Liver (tissue), 9 donors: ENCODE measurements around the gene RALGAPB. TPM values are rescaled to one million over a fixed set of nuclear protein-coding genes. Genes with fewer than 3 reads are reported as not detected.

Source experiments
- DNase-seq: peaks from one replicate; pipeline ENCODE4 v3.0.0-alpha.2; 2017; ENCODE audit warnings: low spot score
- H3K27ac ChIP-seq, 2 donors: one replicate each; pipeline ENCODE4 v1.7.0; 2013; ENCODE audit warnings: inconsistent platforms in 2 of 2, low read length in 2 of 2, control low read depth in 1 of 2, low read depth in 1 of 2, mild to moderate bottlenecking in 1 of 2
- H3K27me3 ChIP-seq, 4 donors: one replicate each; pipeline versions ENCODE4 v1.6.1 to v1.7.0; 2013; ENCODE audit warnings: low read length in 3 of 4, inconsistent platforms in 1 of 4, mild to moderate bottlenecking in 1 of 4, moderate library complexity in 1 of 4; ENCODE audit not compliant: control insufficient read depth in 4 of 4, insufficient read depth in 4 of 4
- H3K36me3 ChIP-seq, 4 donors: one replicate each; pipeline versions ENCODE4 v1.6.1 to v1.7.0; 2013; ENCODE audit warnings: low read length in 3 of 4, mild to moderate bottlenecking in 3 of 4, low read depth in 1 of 4, moderate library complexity in 1 of 4; ENCODE audit not compliant: control insufficient read depth in 4 of 4, insufficient read depth in 3 of 4
- H3K4me1 ChIP-seq, 4 donors: one replicate each; pipeline versions ENCODE4 v1.6.1 to v1.7.0; 2013; ENCODE audit warnings: low read length in 3 of 4, mild to moderate bottlenecking in 3 of 4, moderate library complexity in 1 of 4; ENCODE audit not compliant: control insufficient read depth in 4 of 4, insufficient read depth in 4 of 4
- H3K4me3 ChIP-seq, 3 donors: one replicate each; pipeline versions ENCODE4 v1.6.1 to v1.7.0; 2013; ENCODE audit warnings: low read length in 3 of 3, control low read depth in 1 of 3, low read depth in 1 of 3, mild to moderate bottlenecking in 1 of 3
- H3K9ac ChIP-seq, 2 donors: one replicate each; pipeline ENCODE4 v1.7.0; 2013; ENCODE audit warnings: low read length in 2 of 2, mild to moderate bottlenecking in 2 of 2, moderate library complexity in 2 of 2, control low read depth in 1 of 2, low read depth in 1 of 2
- H3K9me3 ChIP-seq, 4 donors: one replicate each; pipeline versions ENCODE4 v1.6.1 to v1.7.0; 2013; ENCODE audit warnings: low read length in 3 of 4; ENCODE audit not compliant: control insufficient read depth in 4 of 4
- FOXA1 ChIP-seq: IDR thresholded peaks from 2 replicates; pipeline ENCODE4 v1.6.1; 2016; ENCODE audit warnings: antibody characterized with exemption
- FOXA2 ChIP-seq: IDR thresholded peaks from 2 replicates; pipeline ENCODE4 v1.6.1; 2016; ENCODE audit warnings: antibody characterized with exemption
- GABPA ChIP-seq, 2 donors: IDR thresholded peaks in 1 of 2; conservative IDR thresholded peaks in 1 of 2; 2 replicates each; pipeline ENCODE4 v1.6.1; 2016; ENCODE audit warnings: antibody characterized with exemption in 2 of 2, mild to moderate bottlenecking in 1 of 2, moderate library complexity in 1 of 2
- HNF4A ChIP-seq, 2 donors: conservative IDR thresholded peaks; 2 replicates each; pipeline ENCODE4 v1.6.1; 2016; ENCODE audit warnings: antibody characterized with exemption in 2 of 2, mild to moderate bottlenecking in 2 of 2
- HNF4G ChIP-seq: IDR thresholded peaks from 2 replicates; pipeline ENCODE4 v1.6.1; 2016; ENCODE audit warnings: antibody characterized with exemption
- JUND ChIP-seq, 2 donors: IDR thresholded peaks; 2 replicates each; pipeline ENCODE4 v1.6.1; 2016; ENCODE audit warnings: antibody characterized with exemption in 2 of 2
- RAD21 ChIP-seq, 2 donors: IDR thresholded peaks; 2 replicates each; pipeline ENCODE4 v1.6.1; 2016; ENCODE audit warnings: antibody characterized with exemption in 2 of 2, mild to moderate bottlenecking in 2 of 2
- RXRA ChIP-seq, 2 donors: IDR thresholded peaks; 2 replicates each; pipeline ENCODE4 v1.6.1; 2017 to 2018; ENCODE audit warnings: antibody characterized with exemption in 2 of 2, mild to moderate bottlenecking in 1 of 2
- SP1 ChIP-seq: IDR thresholded peaks from 2 replicates; pipeline ENCODE4 v1.6.1; 2018; ENCODE audit warnings: antibody characterized with exemption, mild to moderate bottlenecking
- YY1 ChIP-seq: IDR thresholded peaks from 2 replicates; pipeline ENCODE4 v1.6.1; 2016; ENCODE audit warnings: antibody characterized with exemption, mild to moderate bottlenecking
- WGBS: extraction: QIAGEN DNeasy Blood & Tissue Kit; methylation state at CpG from one replicate; pipeline ENCODE4 v1.1.7; 2013; 5-methylcytosine and 5-hydroxymethylcytosine counted together
- polyA plus RNA-seq, 2 donors: library from polyadenylated mRNA; stranded (reverse) in 1 of 2; unstranded in 1 of 2; fragments of 200-250 nt in 1 of 2; fragments of >200 nt in 1 of 2; fragmentation: Nextera tagmentation in 1 of 2; extraction: Ambion mirVana in 1 of 2; gene quantifications; one replicate each; pipeline versions ENCODE4 v1.2.1 to v1.2.3, GENCODE V29; 2013 to 2015
- total RNA-seq, 2 donors: library from RNA; depleted of rRNA; stranded (reverse); fragments of >200 nt; gene quantifications; one replicate each; pipeline ENCODE4 v1.2.3, GENCODE V29; 2014
- TF ChIP-seq, protein P1 (sequence below): fragments of 150-350 bp; IDR thresholded peaks from 2 replicates; pipeline ENCODE4 v1.5.1; 2017; ENCODE audit warnings: improper control_type of control experiment, low read depth, low read length; ENCODE audit not compliant: missing input control
- TF ChIP-seq, protein P2 (sequence below): IDR thresholded peaks from 2 replicates; pipeline ENCODE4 v1.6.1; 2016; ENCODE audit warnings: antibody characterized with exemption, mild to moderate bottlenecking
- TF ChIP-seq, protein P3 (sequence below): IDR thresholded peaks from 2 replicates; pipeline ENCODE4 v1.6.1; 2016; ENCODE audit warnings: antibody characterized with exemption
- TF ChIP-seq, protein P4 (sequence below): IDR thresholded peaks from 2 replicates; pipeline ENCODE4 v1.6.1; 2016; ENCODE audit warnings: antibody characterized with exemption
- TF ChIP-seq, protein P5 (sequence below): IDR thresholded peaks from 2 replicates; pipeline ENCODE4 v1.6.1; 2016; ENCODE audit warnings: antibody characterized with exemption
- donor health status: healthy.
- donor health status: healthy.
- donor health status: healthy.
- donor health status: healthy.
- donor health status: healthy.

RALGAPB gene
- total and polyA plus RNA-seq, 4 donors: 4.3 to 19.7 (median 9.5) TPM

DNA sequence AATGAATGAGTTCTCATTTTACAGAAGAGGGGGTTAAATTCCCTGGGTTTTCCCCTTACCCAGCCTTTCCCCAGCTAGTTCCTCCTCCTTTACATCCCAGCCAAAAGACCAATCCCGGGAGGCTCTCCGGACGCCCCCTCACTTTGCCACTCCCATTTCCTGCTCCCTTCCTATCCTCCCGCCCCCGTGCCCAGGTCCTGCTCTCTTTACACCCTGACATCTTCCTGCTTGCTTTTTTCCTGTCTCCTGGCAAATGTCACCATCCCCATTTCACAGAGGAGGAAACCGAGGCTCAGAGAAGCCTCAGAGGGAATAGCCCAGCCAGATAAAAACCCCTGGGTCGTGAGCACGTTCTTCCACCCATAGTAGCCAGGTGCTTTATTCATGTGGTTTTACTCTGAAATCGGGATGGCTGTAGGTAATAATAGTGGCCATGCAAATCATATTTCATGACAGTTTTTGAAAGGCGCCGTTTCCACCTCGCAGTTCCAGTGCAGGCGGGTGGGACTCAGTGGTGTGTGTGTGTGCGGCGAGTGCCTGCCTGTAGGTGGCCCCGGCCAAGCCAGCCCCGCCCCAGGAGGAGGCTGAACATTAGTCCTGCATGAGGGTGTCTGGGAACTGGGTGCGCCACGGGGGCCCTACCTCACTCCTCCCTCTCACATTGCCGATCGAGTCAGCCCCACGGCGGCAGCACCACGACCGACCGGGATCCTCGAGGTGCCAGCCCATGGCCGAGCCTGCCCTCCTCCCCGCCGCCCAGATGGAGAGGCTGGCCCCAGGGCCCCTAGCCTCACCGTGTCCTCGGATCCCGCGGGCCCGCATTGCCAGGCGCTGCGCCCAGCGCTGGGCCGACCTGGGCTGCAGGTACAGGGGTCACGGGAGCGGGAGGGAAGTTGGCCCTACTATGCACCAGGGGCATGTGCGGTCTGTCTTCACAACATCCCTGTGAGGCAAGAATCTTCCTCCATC, 128.9 kb downstream of the RALGAPB start, which contains the start of gene ARHGAP40:
ARHGAP40 (plus strand) TSS at position 594 of the 969 bp plus-strand sequence.
- Histone ChIP-seq H3K4me1 (peaks cover 0 to 9% (median 4%) of the 10 kb centered on the region in 4 donors), H3K36me3 (no peaks in the 10 kb centered on the region), H3K27ac (no peak within 1 kb of the TSS), H3K9me3 (no peaks in the 10 kb centered on the region), H3K9ac (no peak within 1 kb of the TSS), H3K4me3 (no peak within 1 kb of the TSS), H3K27me3 (peaks cover 0 to 15% (median 2%) of the 10 kb centered on the region in 4 donors)
- no peak for TF ChIP-seq SP1
- TF ChIP-seq, protein P1, sequence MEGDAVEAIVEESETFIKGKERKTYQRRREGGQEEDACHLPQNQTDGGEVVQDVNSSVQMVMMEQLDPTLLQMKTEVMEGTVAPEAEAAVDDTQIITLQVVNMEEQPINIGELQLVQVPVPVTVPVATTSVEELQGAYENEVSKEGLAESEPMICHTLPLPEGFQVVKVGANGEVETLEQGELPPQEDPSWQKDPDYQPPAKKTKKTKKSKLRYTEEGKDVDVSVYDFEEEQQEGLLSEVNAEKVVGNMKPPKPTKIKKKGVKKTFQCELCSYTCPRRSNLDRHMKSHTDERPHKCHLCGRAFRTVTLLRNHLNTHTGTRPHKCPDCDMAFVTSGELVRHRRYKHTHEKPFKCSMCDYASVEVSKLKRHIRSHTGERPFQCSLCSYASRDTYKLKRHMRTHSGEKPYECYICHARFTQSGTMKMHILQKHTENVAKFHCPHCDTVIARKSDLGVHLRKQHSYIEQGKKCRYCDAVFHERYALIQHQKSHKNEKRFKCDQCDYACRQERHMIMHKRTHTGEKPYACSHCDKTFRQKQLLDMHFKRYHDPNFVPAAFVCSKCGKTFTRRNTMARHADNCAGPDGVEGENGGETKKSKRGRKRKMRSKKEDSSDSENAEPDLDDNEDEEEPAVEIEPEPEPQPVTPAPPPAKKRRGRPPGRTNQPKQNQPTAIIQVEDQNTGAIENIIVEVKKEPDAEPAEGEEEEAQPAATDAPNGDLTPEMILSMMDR: no peak
- TF ChIP-seq, protein P2, sequence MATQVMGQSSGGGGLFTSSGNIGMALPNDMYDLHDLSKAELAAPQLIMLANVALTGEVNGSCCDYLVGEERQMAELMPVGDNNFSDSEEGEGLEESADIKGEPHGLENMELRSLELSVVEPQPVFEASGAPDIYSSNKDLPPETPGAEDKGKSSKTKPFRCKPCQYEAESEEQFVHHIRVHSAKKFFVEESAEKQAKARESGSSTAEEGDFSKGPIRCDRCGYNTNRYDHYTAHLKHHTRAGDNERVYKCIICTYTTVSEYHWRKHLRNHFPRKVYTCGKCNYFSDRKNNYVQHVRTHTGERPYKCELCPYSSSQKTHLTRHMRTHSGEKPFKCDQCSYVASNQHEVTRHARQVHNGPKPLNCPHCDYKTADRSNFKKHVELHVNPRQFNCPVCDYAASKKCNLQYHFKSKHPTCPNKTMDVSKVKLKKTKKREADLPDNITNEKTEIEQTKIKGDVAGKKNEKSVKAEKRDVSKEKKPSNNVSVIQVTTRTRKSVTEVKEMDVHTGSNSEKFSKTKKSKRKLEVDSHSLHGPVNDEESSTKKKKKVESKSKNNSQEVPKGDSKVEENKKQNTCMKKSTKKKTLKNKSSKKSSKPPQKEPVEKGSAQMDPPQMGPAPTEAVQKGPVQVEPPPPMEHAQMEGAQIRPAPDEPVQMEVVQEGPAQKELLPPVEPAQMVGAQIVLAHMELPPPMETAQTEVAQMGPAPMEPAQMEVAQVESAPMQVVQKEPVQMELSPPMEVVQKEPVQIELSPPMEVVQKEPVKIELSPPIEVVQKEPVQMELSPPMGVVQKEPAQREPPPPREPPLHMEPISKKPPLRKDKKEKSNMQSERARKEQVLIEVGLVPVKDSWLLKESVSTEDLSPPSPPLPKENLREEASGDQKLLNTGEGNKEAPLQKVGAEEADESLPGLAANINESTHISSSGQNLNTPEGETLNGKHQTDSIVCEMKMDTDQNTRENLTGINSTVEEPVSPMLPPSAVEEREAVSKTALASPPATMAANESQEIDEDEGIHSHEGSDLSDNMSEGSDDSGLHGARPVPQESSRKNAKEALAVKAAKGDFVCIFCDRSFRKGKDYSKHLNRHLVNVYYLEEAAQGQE: no peak
- no peak for TF ChIP-seq RXRA (IDR thresholded peaks at IDR 0.05)
- no peak for TF ChIP-seq HNF4A (conservative IDR thresholded peaks at IDR 0.05)
- TF ChIP-seq RAD21 (IDR thresholded peaks at IDR 0.05): no peak
- TF ChIP-seq, protein P3, sequence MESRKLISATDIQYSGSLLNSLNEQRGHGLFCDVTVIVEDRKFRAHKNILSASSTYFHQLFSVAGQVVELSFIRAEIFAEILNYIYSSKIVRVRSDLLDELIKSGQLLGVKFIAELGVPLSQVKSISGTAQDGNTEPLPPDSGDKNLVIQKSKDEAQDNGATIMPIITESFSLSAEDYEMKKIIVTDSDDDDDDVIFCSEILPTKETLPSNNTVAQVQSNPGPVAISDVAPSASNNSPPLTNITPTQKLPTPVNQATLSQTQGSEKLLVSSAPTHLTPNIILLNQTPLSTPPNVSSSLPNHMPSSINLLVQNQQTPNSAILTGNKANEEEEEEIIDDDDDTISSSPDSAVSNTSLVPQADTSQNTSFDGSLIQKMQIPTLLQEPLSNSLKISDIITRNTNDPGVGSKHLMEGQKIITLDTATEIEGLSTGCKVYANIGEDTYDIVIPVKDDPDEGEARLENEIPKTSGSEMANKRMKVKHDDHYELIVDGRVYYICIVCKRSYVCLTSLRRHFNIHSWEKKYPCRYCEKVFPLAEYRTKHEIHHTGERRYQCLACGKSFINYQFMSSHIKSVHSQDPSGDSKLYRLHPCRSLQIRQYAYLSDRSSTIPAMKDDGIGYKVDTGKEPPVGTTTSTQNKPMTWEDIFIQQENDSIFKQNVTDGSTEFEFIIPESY: no peak
- no peak for TF ChIP-seq FOXA1
- TF ChIP-seq, protein P4, sequence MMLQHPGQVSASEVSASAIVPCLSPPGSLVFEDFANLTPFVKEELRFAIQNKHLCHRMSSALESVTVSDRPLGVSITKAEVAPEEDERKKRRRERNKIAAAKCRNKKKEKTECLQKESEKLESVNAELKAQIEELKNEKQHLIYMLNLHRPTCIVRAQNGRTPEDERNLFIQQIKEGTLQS: no peak
- no peak for TF ChIP-seq YY1
- no peak for TF ChIP-seq JUND (IDR thresholded peaks at IDR 0.05)
- DNase-seq: peak; percentile 62
- 20% methylated on average over 42 of the region's 42 CpGs for WGBS

DNA sequence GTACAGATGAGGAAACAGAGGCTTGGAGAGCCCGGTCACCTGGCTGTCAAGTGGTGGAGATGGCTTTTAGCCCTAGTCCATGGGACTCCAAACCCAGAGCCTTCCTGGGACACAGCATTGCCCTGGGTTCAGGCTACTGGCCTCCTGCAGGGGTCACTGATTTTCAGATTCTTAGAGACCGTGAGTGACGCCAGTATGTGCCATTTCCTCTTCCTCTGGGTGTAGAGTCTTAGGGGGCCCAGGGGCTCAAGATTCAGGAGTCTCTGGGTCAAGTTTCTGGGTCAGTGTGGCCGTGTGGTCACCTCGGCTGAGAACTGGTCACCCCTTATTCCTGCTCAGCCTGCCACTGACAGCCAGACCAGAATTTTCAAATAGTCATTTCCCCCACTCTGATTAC, 129.5 kb downstream of the RALGAPB start:
- Histone ChIP-seq H3K36me3 (no peaks in the 10 kb centered on the region), H3K27me3 (peaks cover 0 to 15% (median 2%) of the 10 kb centered on the region in 4 donors), H3K4me1 (peaks cover 0 to 9% (median 4%) of the 10 kb centered on the region in 4 donors), H3K9ac (no peak overlapping the region), H3K27ac (no peak overlapping the region), H3K4me3 (no peak overlapping the region), H3K9me3 (no peaks in the 10 kb centered on the region)
- DNase-seq: no peak
- WGBS: 66% methylated on average over 5 of the region's 5 CpGs
- no peak for TF ChIP-seq GABPA (IDR thresholded peaks at IDR 0.05 in 1 of 2, conservative IDR thresholded peaks at IDR 0.05 in 1 of 2)
- no peak for TF ChIP-seq JUND (IDR thresholded peaks at IDR 0.05)
- TF ChIP-seq, protein P2: no peak
- TF ChIP-seq SP1: no peak
- no peak for TF ChIP-seq HNF4A (conservative IDR thresholded peaks at IDR 0.05)
- no peak for TF ChIP-seq YY1
- TF ChIP-seq FOXA2: no peak
- no peak for TF ChIP-seq RAD21 (IDR thresholded peaks at IDR 0.05)
- TF ChIP-seq HNF4G: no peak
- TF ChIP-seq, protein P3: no peak
- TF ChIP-seq, protein P5, sequence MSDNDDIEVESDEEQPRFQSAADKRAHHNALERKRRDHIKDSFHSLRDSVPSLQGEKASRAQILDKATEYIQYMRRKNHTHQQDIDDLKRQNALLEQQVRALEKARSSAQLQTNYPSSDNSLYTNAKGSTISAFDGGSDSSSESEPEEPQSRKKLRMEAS: no peak
- no peak for TF ChIP-seq RXRA (IDR thresholded peaks at IDR 0.05)
